ENCODE data around the gene POU2F2. TPM values are rescaled to one million over a fixed set of nuclear protein-coding genes. Genes with fewer than 3 reads are reported as not detected.

POU2F2 gene
- total and polyA plus RNA-seq, 3 donors from 2014 or later, result 9.4 to 20.6 (median 13.2) TPM

DNA sequence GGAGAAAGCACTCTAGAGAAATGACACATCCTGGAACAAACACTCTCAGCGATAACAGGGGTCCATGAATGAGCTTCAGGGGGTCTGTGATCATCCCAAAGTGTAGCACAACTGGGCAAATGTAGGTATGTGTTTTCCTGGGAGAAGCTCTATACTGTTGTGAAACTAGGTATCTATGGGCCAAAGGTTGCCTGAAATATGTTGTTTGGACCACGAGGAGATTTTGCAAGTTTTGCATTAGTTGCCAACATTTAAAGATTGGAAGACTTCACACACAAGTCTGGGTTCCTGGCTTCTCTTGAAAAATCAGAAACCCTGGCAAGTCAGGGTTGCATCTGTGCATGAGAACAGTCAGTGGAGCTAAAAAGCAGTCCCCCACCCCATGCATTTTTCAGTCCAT is 26.7 kb upstream of the POU2F2 start:
- H3K36me3 ChIP-seq (ENCODE audit: low read depth, missing control alignments), result no peaks in the 10 kb centered on the region
- H3K27me3 ChIP-seq, result no peaks in the 10 kb centered on the region
- DNase-seq, result no peak
- TF ChIP-seq, protein P1, sequence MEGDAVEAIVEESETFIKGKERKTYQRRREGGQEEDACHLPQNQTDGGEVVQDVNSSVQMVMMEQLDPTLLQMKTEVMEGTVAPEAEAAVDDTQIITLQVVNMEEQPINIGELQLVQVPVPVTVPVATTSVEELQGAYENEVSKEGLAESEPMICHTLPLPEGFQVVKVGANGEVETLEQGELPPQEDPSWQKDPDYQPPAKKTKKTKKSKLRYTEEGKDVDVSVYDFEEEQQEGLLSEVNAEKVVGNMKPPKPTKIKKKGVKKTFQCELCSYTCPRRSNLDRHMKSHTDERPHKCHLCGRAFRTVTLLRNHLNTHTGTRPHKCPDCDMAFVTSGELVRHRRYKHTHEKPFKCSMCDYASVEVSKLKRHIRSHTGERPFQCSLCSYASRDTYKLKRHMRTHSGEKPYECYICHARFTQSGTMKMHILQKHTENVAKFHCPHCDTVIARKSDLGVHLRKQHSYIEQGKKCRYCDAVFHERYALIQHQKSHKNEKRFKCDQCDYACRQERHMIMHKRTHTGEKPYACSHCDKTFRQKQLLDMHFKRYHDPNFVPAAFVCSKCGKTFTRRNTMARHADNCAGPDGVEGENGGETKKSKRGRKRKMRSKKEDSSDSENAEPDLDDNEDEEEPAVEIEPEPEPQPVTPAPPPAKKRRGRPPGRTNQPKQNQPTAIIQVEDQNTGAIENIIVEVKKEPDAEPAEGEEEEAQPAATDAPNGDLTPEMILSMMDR (IDR thresholded peaks at IDR 0.05), result no peak
- H3K9me3 ChIP-seq, result no peaks in the 10 kb centered on the region
- H3K4me1 ChIP-seq, result no peaks in the 10 kb centered on the region
- no peak overlapping the region for H3K27ac ChIP-seq
- intact Hi-C loops (cut with DNase I; ENCODE audit: low total_unique reads), result no loop called here
- H3K4me3 ChIP-seq, result no peak overlapping the region
- WGBS, 2 donors, result 59 to 63% methylated on average over 2 of the region's 2 CpGs

DNA sequence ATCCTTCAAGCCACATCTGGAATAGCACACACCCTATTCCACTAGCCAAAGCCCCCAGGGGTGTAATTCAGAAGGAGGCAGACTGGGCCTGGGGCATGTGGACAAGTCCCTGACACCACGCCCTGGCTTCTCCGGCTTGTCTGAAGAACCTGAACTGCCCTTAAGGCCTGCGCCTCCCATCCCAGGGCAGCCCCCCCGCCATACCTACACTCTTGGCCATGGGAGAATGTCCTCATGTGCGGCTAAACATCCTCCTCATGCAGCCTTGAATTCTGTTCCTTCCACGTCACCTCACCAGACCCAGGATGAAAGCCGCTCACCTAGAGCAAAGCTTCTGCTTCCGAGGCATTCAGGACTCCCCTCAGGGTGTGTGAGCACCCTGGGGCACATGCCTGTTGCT is 24.3 kb upstream of the POU2F2 start:
- TF ChIP-seq POLR2A (IDR thresholded peaks at IDR 0.05), result no peak
- TF ChIP-seq, protein P1 (IDR thresholded peaks at IDR 0.05), result no peak
- no peaks in the 10 kb centered on the region for H3K27me3 ChIP-seq
- no peaks in the 10 kb centered on the region for H3K9me3 ChIP-seq
- intact Hi-C loops (cut with DNase I; ENCODE audit: low total_unique reads), result no loop called here
- no peaks in the 10 kb centered on the region for H3K36me3 ChIP-seq (ENCODE audit: low read depth, missing control alignments)
- no peak for DNase-seq
- H3K27ac ChIP-seq, result no peak overlapping the region
- WGBS, 2 donors, result 82 to 92% methylated on average over 5 to 8 of the region's 8 CpGs
- H3K4me1 ChIP-seq, result no peaks in the 10 kb centered on the region
- no peak overlapping the region for H3K4me3 ChIP-seq

DNA sequence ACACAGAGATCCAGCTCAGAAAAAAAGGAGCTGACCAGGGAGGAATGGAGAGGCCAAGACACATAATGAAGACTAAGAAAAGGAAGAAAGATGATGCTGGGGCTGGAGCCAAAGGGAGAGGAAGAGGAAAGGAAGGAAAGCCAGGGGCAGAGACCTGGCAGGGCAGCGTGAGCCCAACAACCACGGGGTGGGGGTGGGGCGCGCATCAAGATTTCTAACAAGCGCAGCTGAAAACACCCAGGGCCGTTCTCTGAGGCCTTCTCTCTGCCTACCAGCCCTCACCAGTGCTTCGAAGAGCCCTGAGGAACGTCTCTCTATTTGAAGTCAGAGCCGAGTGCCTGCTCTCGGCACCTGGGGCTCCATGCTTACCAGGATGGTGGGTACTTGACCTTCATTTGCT is 23.6 kb upstream of the POU2F2 start:
- Histone ChIP-seq H3K4me3 (no peak overlapping the region), H3K27ac (no peak overlapping the region), H3K9me3 (no peaks in the 10 kb centered on the region), H3K4me1 (no peaks in the 10 kb centered on the region), H3K27me3 (no peaks in the 10 kb centered on the region), H3K36me3 (ENCODE audit: low read depth, missing control alignments) (no peaks in the 10 kb centered on the region)
- TF ChIP-seq, protein P1 (IDR thresholded peaks at IDR 0.05), result no peak
- TF ChIP-seq POLR2A (IDR thresholded peaks at IDR 0.05), result no peak
- intact Hi-C loops (cut with DNase I; ENCODE audit: low total_unique reads), result no loop called here
- 46 to 55% methylated on average over 7 to 10 of the region's 10 CpGs for WGBS, 2 donors
- DNase-seq, result no peak

DNA sequence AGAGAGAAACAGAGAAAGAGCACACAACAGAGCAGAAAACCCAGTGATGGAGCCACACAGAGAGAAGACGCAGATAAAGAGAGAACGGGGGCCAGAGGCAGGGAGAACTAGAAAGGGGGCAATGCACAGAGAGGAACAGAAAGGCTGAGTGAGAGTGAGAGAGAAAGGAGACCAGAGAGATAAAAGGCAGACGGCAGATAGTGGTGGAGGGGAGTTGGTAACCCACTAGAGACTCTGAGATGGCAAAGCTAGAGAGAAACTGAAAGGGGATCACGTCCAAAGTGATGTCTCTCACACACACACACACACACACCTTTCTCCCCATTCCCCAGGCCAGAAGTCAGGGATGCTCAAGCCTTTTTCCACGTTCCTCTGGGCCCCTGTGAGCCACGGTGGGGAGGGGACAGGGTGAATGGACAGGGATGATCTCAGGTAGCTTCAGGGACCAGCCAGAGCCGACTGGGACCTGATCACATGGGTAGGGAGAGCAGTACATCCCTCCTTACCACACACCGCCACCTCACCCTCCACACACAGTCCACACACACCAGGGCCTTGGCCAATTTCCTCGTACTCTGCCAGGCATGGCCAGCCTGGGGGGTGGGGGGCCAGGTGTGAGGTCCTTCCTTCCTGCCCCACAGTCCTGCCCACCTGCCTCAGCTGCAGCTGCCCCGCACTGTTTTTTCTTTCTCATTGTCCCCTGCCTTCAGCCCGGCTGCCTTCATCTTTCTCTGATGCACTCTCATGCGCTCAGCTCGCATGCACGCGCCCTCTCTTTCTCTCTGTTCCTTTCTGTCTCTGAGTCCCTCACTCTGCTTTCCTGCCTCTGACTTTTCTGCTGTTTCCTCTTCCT is 22.5 kb upstream of the POU2F2 start:
- Histone ChIP-seq H3K36me3 (ENCODE audit: low read depth, missing control alignments) (no peaks in the 10 kb centered on the region), H3K4me1 (no peaks in the 10 kb centered on the region), H3K27me3 (no peaks in the 10 kb centered on the region), H3K27ac (no peak overlapping the region), H3K9me3 (no peaks in the 10 kb centered on the region), H3K4me3 (no peak overlapping the region)
- 56 to 63% methylated on average over 15 of the region's 15 CpGs for WGBS, 2 donors
- no peak for TF ChIP-seq POLR2A (IDR thresholded peaks at IDR 0.05)
- TF ChIP-seq, protein P1 (IDR thresholded peaks at IDR 0.05), result no peak
- intact Hi-C loops (cut with DNase I; ENCODE audit: low total_unique reads), result no loop called here
- no peak for DNase-seq
